ENCODE data around the gene ELP5.

ELP5 gene

DNA sequence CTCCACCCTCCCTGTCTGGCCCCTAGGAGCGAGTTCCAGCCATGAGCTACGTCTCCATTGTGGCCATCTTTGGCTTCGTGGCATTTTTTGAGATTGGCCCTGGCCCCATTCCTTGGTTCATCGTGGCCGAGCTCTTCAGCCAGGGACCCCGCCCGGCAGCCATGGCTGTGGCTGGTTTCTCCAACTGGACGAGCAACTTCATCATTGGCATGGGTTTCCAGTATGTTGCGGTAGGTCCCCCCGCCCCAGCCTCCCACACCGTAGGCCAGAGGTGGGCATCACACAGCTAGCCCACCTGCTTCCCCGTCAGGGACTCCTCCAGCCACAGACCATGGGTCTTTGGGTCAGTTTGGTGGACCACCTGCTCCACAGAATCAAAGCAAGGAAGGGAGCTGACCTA lies 33.7 kb downstream of the ELP5 start:
- no peak for DNase-seq (ENCODE audit: low read depth)

GRCh38 chr17:7289256-7290032 lies 37.4 kb downstream of the ELP5 start:
- DNase-seq (ENCODE audit: low read depth), result no peak

DNA sequence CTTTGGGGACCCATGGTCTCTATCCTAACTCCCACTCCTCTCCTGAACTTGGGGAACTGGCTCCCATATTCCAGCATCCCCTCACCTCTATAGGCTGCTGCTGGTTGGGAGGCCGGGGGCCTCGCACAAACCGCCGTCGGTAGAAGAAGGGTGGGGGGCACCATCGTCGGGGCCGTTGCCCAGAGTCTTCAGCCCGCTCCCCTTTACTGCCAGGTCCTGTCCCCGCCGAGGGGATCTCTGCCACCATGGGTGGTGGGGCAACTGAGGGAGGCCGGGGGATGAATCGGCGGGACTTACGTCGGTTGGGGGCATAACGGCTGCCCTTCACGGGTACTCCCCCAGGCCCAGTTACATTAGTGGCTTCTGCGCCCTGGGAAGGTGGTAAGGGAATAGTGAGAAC lies 38.2 kb downstream of the ELP5 start:
- no peak for DNase-seq (ENCODE audit: low read depth)

DNA sequence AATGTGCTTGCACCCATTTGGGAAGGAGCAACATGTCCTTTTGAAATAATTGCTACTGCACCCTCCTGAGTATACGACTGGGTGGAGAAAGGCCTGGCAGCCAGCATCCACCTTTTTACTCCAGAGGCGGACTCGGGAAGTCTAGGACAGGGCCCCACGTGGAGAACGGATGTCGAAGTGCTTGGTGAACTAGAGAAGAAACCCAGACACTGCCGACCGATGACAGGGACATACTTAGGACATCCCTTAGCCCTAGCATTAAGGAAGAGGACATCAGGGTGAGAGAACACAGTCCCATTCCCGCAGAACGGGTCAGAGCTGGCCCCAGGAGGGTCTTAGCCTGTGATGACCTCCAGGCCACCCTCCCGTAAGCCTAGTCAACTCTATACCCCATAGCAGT lies 38.7 kb downstream of the ELP5 start:
- no peak for DNase-seq (ENCODE audit: low read depth)

- no peak for DNase-seq (ENCODE audit: low read depth)
These were observed 40.2 kb downstream of the ELP5 start for GRCh38 chr17:7292194-7292593.

GRCh38 chr17:7292729-7293128 lies 40.7 kb downstream of the ELP5 start:
- DNase-seq (ENCODE audit: low read depth), result no peak

- DNase-seq (ENCODE audit: low read depth), result no peak
These were observed 41.1 kb downstream of the ELP5 start for GRCh38 chr17:7293159-7293558.

DNA sequence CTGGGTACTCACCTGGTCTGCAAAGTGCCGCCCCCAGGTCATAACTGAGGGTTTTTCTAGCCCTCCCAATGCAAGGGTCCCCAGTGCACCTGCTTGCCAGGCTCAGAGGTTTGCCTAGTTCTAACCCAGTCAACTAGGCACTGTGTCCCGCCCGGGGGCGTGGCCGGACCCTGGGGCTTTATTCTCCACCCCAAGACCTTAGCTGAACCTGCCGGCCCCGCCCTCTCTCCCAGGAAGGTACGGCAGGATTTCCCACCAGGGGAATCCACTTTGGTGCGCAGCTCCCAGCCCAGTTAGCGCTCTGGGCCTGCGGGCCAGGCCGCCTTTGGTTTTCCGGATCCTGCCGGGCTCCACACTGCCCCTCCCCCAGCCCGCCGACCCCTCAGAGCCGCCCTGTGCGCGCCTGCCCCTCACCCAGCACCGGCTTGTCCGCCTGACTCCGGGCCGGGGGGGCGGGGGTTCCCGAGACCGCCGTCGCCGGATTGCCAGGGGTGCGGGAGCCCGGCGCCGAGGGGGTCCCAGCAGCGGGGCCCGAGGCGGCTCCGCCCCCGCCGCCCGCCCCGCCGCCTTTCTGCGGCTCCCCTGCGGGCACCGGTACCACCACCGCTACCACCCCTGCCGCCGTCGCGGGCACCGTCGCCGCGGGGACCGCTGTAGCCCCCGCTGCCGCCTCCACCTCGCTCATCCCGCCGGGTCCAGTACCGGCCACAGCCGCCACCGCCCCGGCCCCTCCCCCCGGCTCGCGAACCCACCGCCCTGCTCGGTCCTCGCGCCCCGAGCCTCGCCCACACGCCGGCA lies 42.0 kb downstream of the ELP5 start:
- no peak for DNase-seq (ENCODE audit: low read depth)

- DNase-seq (ENCODE audit: low read depth), result peak; percentile 59
These were observed 42.7 kb downstream of the ELP5 start, which contains the start of gene YBX2 for GRCh38 chr17:7294614-7295153. Gene YBX2, minus strand, starts transcription at chr17:7294639. Its CDS starts 139 bp downstream, at chr17:7294500.

GRCh38 chr17:7295230-7296180 lies 43.5 kb downstream of the ELP5 start:
- no peak for DNase-seq (ENCODE audit: low read depth)

DNA sequence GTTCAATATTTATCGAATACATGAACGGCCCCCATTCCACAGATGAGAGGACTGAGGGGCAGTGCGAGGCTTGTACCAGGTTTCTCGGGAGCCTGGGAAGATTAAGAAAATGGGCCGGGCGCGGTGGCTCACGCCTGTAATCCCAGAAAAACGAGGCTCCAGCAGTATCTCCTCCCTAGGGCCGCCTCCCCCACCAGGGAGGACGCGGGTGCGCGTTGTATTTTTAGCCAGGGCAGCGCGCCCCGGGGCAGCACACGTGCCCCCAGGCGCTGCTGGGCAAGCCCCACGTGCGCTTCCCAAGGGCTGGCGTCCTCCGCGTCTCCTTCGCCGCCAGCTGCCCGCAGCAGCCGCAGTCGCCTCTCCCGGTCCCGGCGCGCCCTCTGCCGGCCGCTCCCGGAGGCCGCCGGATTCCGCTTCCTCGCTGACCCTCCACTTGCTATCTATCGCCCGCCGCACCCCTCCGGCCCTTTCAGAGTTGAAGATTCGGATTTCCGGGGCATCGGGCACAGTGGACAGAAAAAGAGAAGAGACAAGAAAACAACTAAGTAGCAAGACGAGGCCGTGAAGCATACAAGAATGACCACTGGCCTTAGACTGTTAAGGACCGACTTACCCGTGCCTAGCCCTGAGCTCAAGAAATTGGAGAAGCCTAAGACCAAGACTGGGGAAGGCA lies 44.3 kb downstream of the ELP5 start:
- DNase-seq (ENCODE audit: low read depth), result peak; percentile 49

GRCh38 chr17:7304179-7304578 lies 52.2 kb downstream of the ELP5 start:
- no peak for DNase-seq (ENCODE audit: low read depth)

GRCh38 chr17:7306911-7307685 lies 55.1 kb downstream of the ELP5 start, which contains the start of gene EIF5A:
Gene EIF5A, plus strand, starts transcription at chr17:7307628. Its CDS starts 2,008 bp downstream, at chr17:7309636.
- peak; percentile 100 for DNase-seq (ENCODE audit: low read depth)

- peak; percentile 31 for DNase-seq (ENCODE audit: low read depth)
These were observed 55.9 kb downstream of the ELP5 start for GRCh38 chr17:7307686-7308624.

DNA sequence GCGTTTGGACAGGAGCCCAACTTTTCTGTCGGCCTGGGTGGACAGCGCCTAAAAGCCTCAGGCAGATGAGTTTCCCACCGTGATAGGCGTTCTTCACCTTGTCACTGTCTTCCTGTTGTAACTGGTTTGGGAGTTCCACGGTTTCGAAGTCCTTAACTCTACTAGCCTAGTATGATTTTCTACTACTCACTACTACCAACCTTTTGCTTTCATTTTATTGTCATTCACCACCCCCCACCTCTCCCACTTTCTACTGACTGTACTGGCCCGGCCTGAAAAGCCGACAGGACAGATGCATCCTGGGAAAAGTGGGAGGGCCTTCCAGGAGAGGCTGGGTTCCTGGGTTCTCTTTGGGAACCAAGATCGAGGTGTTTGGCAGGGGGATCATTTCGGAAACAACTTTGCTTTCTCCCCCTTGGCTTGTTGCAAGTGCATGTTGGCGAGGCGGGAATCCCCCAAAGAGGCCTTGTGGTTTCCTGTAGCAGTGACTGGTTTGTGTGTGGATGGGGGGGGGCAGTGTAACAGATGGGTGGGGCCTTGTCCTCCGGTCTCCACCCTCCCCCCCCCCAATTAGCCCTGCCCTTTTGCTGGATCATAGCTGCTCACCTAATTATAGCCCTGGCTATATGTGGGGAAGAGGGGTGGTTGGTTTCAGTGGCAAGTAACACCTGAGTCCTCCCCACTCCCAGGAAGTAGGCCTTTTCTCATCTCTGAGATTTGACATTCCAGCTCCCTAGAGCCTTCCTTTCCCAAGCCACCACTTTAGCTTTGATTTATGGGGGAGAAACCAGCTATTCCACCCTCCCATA lies 56.8 kb downstream of the ELP5 start:
- DNase-seq (ENCODE audit: low read depth), result peak; percentile 77

Measured in stimulated activated CD8-positive, alpha-beta memory T cell treated with anti-CD3 and anti-CD28 coated beads, Interleukin-12 subunit alpha, Interleukin-12 subunit beta, amount 100 ng/mL, for 4 hours (primary cell).